Mesenchymal stem cell (in vitro differentiated cells and primary cell): ENCODE results near the gene TBC1D21.

Source experiments
- DNase-seq: peaks from one replicate; pipeline ENCODE4 v3.0.0-alpha.2; 2013
- H2AFZ ChIP-seq: one replicate; pipeline ENCODE4 v1.6.1; 2013; ENCODE audit warnings: low read depth, mild to moderate bottlenecking, control low read depth, inconsistent platforms, low read length, moderate library complexity
- H2AK5ac ChIP-seq: 2 replicates; pipeline ENCODE4 v1.6.1; 2013; ENCODE audit warnings: low read length, moderate library complexity, mild to moderate bottlenecking, inconsistent platforms; ENCODE audit not compliant: severe bottlenecking
- H2BK120ac ChIP-seq: one replicate; pipeline ENCODE4 v1.6.1; 2013; ENCODE audit warnings: low read depth, mild to moderate bottlenecking, inconsistent platforms, low read length, moderate library complexity
- H2BK12ac ChIP-seq, 2 experiments: one replicate each; pipeline ENCODE4 v1.6.1; 2013; ENCODE audit warnings: inconsistent platforms in 2 of 2, low read length in 2 of 2, mild to moderate bottlenecking in 2 of 2, moderate library complexity in 2 of 2, control low read depth in 1 of 2
- H2BK15ac ChIP-seq: one replicate; pipeline ENCODE4 v1.6.1; 2013; ENCODE audit warnings: mild to moderate bottlenecking, low read depth, inconsistent platforms; ENCODE audit not compliant: poor library complexity, severe bottlenecking
- H2BK5ac ChIP-seq: 2 replicates; pipeline ENCODE4 v1.6.1; 2013; ENCODE audit warnings: low read depth, mild to moderate bottlenecking, low read length, control low read depth, inconsistent platforms; ENCODE audit not compliant: poor library complexity, severe bottlenecking
- H3K14ac ChIP-seq, 2 experiments: one replicate each; pipeline ENCODE4 v1.6.1; 2013; ENCODE audit warnings: inconsistent platforms in 2 of 2, low read length in 2 of 2, control low read depth in 1 of 2, mild to moderate bottlenecking in 1 of 2, moderate library complexity in 1 of 2
- H3K18ac ChIP-seq, 2 experiments: one replicate each; pipeline ENCODE4 v1.6.1; 2013; ENCODE audit warnings: inconsistent platforms in 2 of 2, low read length in 2 of 2, control low read depth in 1 of 2, low read depth in 1 of 2, mild to moderate bottlenecking in 1 of 2
- H3K23ac ChIP-seq, 2 experiments: one replicate each; pipeline ENCODE4 v1.6.1; 2013; ENCODE audit warnings: inconsistent platforms in 2 of 2, low read length in 2 of 2, mild to moderate bottlenecking in 2 of 2, moderate library complexity in 2 of 2, control low read depth in 1 of 2
- H3K27ac ChIP-seq: 2 replicates; pipeline ENCODE4 v1.5.1; 2013; ENCODE audit warnings: mild to moderate bottlenecking, moderate library complexity, low read length, control low read depth, inconsistent platforms; ENCODE audit not compliant: poor library complexity, severe bottlenecking
- H3K27me3 ChIP-seq, 2 experiments: 2 replicates each; pipeline versions ENCODE4 v1.6.1 to v1.7.0; 2013; ENCODE audit warnings: low read length in 2 of 2, mild to moderate bottlenecking in 2 of 2, moderate library complexity in 2 of 2, control low read depth in 1 of 2, inconsistent platforms in 1 of 2; ENCODE audit not compliant: control insufficient read depth in 1 of 2, insufficient read depth in 1 of 2
- H3K36me3 ChIP-seq, 2 experiments: 2 replicates each; pipeline versions ENCODE4 v1.6.1 to v1.7.0; 2013; ENCODE audit warnings: low read length in 2 of 2, control low read depth in 1 of 2, inconsistent platforms in 1 of 2, low read depth in 1 of 2, mild to moderate bottlenecking in 1 of 2; ENCODE audit not compliant: insufficient read depth in 2 of 2, control insufficient read depth in 1 of 2
- H3K4ac ChIP-seq, 2 experiments: one replicate each; pipeline ENCODE4 v1.6.1; 2013; ENCODE audit warnings: inconsistent platforms in 2 of 2, low read length in 2 of 2, mild to moderate bottlenecking in 2 of 2, moderate library complexity in 2 of 2, control low read depth in 1 of 2, low read depth in 1 of 2
- H3K4me1 ChIP-seq: 2 replicates; pipeline ENCODE4 v1.6.1; 2013; ENCODE audit warnings: low read depth, low read length, control low read depth; ENCODE audit not compliant: control insufficient read depth, insufficient read depth
- H3K4me2 ChIP-seq: 2 replicates; pipeline ENCODE4 v1.6.1; 2013; ENCODE audit warnings: low read length, mild to moderate bottlenecking, inconsistent platforms; ENCODE audit not compliant: poor library complexity, severe bottlenecking
- H3K4me3 ChIP-seq, 2 experiments: 2 replicates each; pipeline versions ENCODE4 v1.5.1 to v1.7.0; 2013; ENCODE audit warnings: low read length in 2 of 2, mild to moderate bottlenecking in 2 of 2, control low read depth in 1 of 2, low read depth in 1 of 2; ENCODE audit not compliant: insufficient read depth in 1 of 2
- H3K79me1 ChIP-seq: replicated peaks from 2 replicates; pipeline ENCODE4 v1.6.1; 2013; ENCODE audit warnings: mild to moderate bottlenecking, control low read depth, low read length, inconsistent platforms; ENCODE audit not compliant: poor library complexity, severe bottlenecking
- H3K9ac ChIP-seq: 2 replicates; pipeline ENCODE4 v1.7.0; 2013; ENCODE audit warnings: mild to moderate bottlenecking, low read length, moderate library complexity
- H3K9me3 ChIP-seq: 2 replicates; pipeline ENCODE4 v1.7.0; 2013; ENCODE audit warnings: mild to moderate bottlenecking, low read length; ENCODE audit not compliant: control insufficient read depth
- H4K8ac ChIP-seq: one replicate; pipeline ENCODE4 v1.6.1; 2013; ENCODE audit warnings: inconsistent platforms, mild to moderate bottlenecking, low read length, moderate library complexity
- H4K91ac ChIP-seq: one replicate; pipeline ENCODE4 v1.6.1; 2013; ENCODE audit warnings: mild to moderate bottlenecking, low read length, inconsistent platforms
- WGBS: methylation state at CpG from one replicate; pipeline ENCODE4 v1.1.7; 2013; ENCODE audit warnings: mixed read lengths; 5-methylcytosine and 5-hydroxymethylcytosine counted together

TBC1D21 gene

GRCh38 chr15:73915082-73915481 lies 41.7 kb downstream of the TBC1D21 start:
- no peak overlapping the region for H4K8ac ChIP-seq
- WGBS = 100% methylated on average over 2 of the region's 2 CpGs

DNA sequence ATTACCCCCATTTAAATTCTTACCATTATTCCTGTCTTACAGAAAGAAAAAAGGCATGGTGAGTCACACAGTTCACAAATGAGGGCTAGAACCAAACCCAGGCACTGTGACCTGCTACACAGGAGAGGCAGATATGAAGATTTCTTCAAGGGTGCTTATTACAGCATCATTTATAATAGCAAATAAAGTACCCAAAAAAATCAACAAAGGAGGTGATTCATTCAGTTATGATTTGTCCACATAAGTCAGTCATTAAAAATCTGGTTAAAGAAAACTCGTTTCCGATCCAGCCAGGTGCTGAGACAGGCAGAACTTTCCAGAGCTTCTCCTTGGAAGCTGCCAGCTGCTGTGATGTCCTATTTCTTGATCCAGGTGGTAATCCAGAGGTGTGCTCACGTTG lies 45.4 kb downstream of the TBC1D21 start:
- H2BK12ac ChIP-seq = no peak overlapping the region
- no peak overlapping the region for H2AFZ ChIP-seq
- H2AK5ac ChIP-seq = no peak overlapping the region

More at GRCh38 chr15:73915082-73915481, 41.7 kb downstream of the TBC1D21 start:
- Histone ChIP-seq H4K91ac (no peak overlapping the region), H3K4me1 (peaks cover 4% of the 10 kb centered on the region), H2BK5ac (no peak overlapping the region), H3K27me3 (no peaks in the 10 kb centered on the region), H3K9me3 (peaks cover 3% of the 10 kb centered on the region), H3K4ac (no peak overlapping the region), H3K4me3 (no peak overlapping the region), H3K4me2 (no peak overlapping the region), H3K79me1 (peaks cover 9% of the 10 kb centered on the region), H3K18ac (no peak overlapping the region), H3K27ac (no peak overlapping the region), H2AFZ (no peak overlapping the region), H3K14ac (no peak overlapping the region), H3K23ac (no peak overlapping the region), H2AK5ac (no peak overlapping the region), H2BK15ac (no peak overlapping the region), H2BK12ac (no peak overlapping the region), H2BK120ac (no peak overlapping the region), H3K9ac (no peak overlapping the region), H3K36me3 (peaks cover 23 to 30% of the 10 kb centered on the region in 2 experiments)
- DNase-seq = no peak

DNA sequence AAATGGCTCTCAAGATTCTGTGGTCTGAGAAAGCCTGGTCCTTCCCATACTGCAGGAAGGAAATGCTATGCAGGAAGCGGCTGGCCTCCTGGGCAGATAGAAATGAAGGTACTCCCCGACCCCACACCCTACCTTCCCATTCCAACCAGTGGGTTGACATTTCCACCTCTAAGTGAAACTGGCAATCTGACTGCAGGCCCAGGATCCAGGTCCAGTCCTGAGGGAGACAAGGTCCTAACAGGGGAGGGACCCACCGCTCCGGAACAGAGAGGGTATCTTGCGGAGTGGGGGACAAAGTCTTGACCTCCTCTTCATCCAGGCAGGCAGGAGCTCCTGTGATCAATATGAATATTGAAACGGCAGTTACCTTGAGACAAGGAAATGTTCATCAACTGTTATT lies 46.3 kb downstream of the TBC1D21 start:
- no peak overlapping the region for H3K14ac ChIP-seq
- H3K9ac ChIP-seq = no peak overlapping the region
- H3K4me1 ChIP-seq = peaks cover 35% of the 10 kb centered on the region
- no peak overlapping the region for H2BK120ac ChIP-seq
- peaks cover 3% of the 10 kb centered on the region for H3K9me3 ChIP-seq
- no peak overlapping the region for H4K8ac ChIP-seq
- H2AFZ ChIP-seq = no peak overlapping the region
- peaks cover 23% of the 10 kb centered on the region for H3K79me1 ChIP-seq
- H3K4me2 ChIP-seq = no peak overlapping the region
- peak overlapping the region in 1 of 2 experiments; percentile 53 for H3K23ac ChIP-seq
- peaks cover 13 to 21% of the 10 kb centered on the region in 2 experiments for H3K36me3 ChIP-seq
- H3K27me3 ChIP-seq = no peaks in the 10 kb centered on the region
- WGBS = 96% methylated on average over 5 of the region's 6 CpGs
- no peak overlapping the region for H3K4me3 ChIP-seq
- no peak overlapping the region for H3K4ac ChIP-seq
- H2BK15ac ChIP-seq = no peak overlapping the region
- no peak overlapping the region for H3K18ac ChIP-seq
- H4K91ac ChIP-seq = no peak overlapping the region
- H3K27ac ChIP-seq = no peak overlapping the region
- DNase-seq = no peak
- no peak overlapping the region for H2AK5ac ChIP-seq
- no peak overlapping the region for H2BK5ac ChIP-seq
- H2BK12ac ChIP-seq = no peak overlapping the region

More for the DNA sequence above, 45.4 kb downstream of the TBC1D21 start:
- peaks cover 13 to 21% of the 10 kb centered on the region in 2 experiments for H3K36me3 ChIP-seq
- no peak overlapping the region for H2BK15ac ChIP-seq
- no peak for DNase-seq
- no peak overlapping the region for H3K4ac ChIP-seq
- no peak overlapping the region for H4K8ac ChIP-seq
- H3K9ac ChIP-seq = no peak overlapping the region
- H3K14ac ChIP-seq = no peak overlapping the region
- H2BK5ac ChIP-seq = no peak overlapping the region
- H3K79me1 ChIP-seq = peaks cover 23% of the 10 kb centered on the region
- H3K4me3 ChIP-seq = no peak overlapping the region
- WGBS = 91% methylated on average over 3 of the region's 3 CpGs
- no peak overlapping the region for H3K23ac ChIP-seq
- peaks cover 3% of the 10 kb centered on the region for H3K9me3 ChIP-seq
- H3K4me2 ChIP-seq = no peak overlapping the region
- no peak overlapping the region for H3K18ac ChIP-seq
- no peak overlapping the region for H2BK120ac ChIP-seq
- no peak overlapping the region for H3K27ac ChIP-seq
- no peak overlapping the region for H4K91ac ChIP-seq
- H3K4me1 ChIP-seq = peaks cover 31% of the 10 kb centered on the region
- H3K27me3 ChIP-seq = no peaks in the 10 kb centered on the region

- Histone ChIP-seq H3K4me3 (no peak overlapping the region), H2BK15ac (no peak overlapping the region), H3K14ac (no peak overlapping the region), H3K27ac (peak overlapping the region; percentile 19), H3K23ac (no peak overlapping the region), H3K18ac (peak overlapping the region in 1 of 2 experiments; percentile 54), H3K9ac (no peak overlapping the region), H2AK5ac (peak overlapping the region; percentile 24), H3K4me2 (no peak overlapping the region), H3K27me3 (no peaks in the 10 kb centered on the region), H3K4me1 (peaks cover 44% of the 10 kb centered on the region), H4K91ac (no peak overlapping the region), H3K4ac (peak overlapping the region in 1 of 2 experiments; percentile 32), H2BK5ac (no peak overlapping the region), H2AFZ (no peak overlapping the region), H2BK12ac (peak overlapping the region in 1 of 2 experiments; percentile 32), H3K36me3 (peaks cover 10 to 17% of the 10 kb centered on the region in 2 experiments), H3K9me3 (no peaks in the 10 kb centered on the region), H2BK120ac (no peak overlapping the region), H3K79me1 (peaks cover 23% of the 10 kb centered on the region), H4K8ac (no peak overlapping the region)
- DNase-seq = no peak
- 68% methylated on average over 3 of the region's 4 CpGs for WGBS
Observed at GRCh38 chr15:73921254-73921925, 48.0 kb downstream of the TBC1D21 start.
